Nephron progenitor cell (in vitro differentiated cells): ENCODE results near the gene CIAO2A.
"Not testable (repeated sequence)": the region's sequence is repeated elsewhere in the genome, so short reads cannot be mapped to it uniquely, and the experiment has no call there.

Experiments
- DNase-seq: peaks from one replicate; pipeline ENCODE4 v3.0.0; 2021
- H3K27ac Mint-ChIP-seq: 2 replicates; pipeline ENCODE4 v1.8.0; 2021; ENCODE audit warnings: mild to moderate bottlenecking, moderate library complexity, mixed read lengths
- H3K27me3 Mint-ChIP-seq: 2 replicates; pipeline ENCODE4 v1.8.0; 2021; ENCODE audit warnings: mild to moderate bottlenecking, low read depth, mixed read lengths; ENCODE audit not compliant: poor library complexity
- H3K36me3 Mint-ChIP-seq: 2 replicates; pipeline ENCODE4 v1.8.0; 2021; ENCODE audit warnings: low read depth, mixed read lengths
- H3K4me1 Mint-ChIP-seq: 2 replicates; pipeline ENCODE4 v1.8.0; 2021; ENCODE audit warnings: mixed read lengths
- H3K4me3 Mint-ChIP-seq: 2 replicates; pipeline ENCODE4 v1.8.0; 2021; ENCODE audit warnings: mild to moderate bottlenecking, moderate library complexity, mixed read lengths
- H3K9me3 Mint-ChIP-seq: 2 replicates; pipeline ENCODE4 v1.8.0; 2021; ENCODE audit warnings: mild to moderate bottlenecking, moderate library complexity, mixed read lengths
- TF ChIP-seq, protein P1 (sequence below): fragments of 200-600 bp; sonication (generic); IDR thresholded peaks from 2 replicates; pipeline ENCODE4 v1.5.0; 2021; ENCODE audit warnings: antibody characterized with exemption

Gene CIAO2A

GRCh38 chr15:64070106-64070505 lies 23.5 kb downstream of the CIAO2A start:
- no peak for DNase-seq
- peak overlapping the region; percentile 26 for H3K27ac Mint-ChIP-seq
- H3K4me3 Mint-ChIP-seq: no peak overlapping the region
- peaks cover 5% of the 10 kb centered on the region for H3K27me3 Mint-ChIP-seq
- H3K4me1 Mint-ChIP-seq: peaks cover 10% of the 10 kb centered on the region
- no peaks in the 10 kb centered on the region for H3K9me3 Mint-ChIP-seq
- TF ChIP-seq, protein P1, sequence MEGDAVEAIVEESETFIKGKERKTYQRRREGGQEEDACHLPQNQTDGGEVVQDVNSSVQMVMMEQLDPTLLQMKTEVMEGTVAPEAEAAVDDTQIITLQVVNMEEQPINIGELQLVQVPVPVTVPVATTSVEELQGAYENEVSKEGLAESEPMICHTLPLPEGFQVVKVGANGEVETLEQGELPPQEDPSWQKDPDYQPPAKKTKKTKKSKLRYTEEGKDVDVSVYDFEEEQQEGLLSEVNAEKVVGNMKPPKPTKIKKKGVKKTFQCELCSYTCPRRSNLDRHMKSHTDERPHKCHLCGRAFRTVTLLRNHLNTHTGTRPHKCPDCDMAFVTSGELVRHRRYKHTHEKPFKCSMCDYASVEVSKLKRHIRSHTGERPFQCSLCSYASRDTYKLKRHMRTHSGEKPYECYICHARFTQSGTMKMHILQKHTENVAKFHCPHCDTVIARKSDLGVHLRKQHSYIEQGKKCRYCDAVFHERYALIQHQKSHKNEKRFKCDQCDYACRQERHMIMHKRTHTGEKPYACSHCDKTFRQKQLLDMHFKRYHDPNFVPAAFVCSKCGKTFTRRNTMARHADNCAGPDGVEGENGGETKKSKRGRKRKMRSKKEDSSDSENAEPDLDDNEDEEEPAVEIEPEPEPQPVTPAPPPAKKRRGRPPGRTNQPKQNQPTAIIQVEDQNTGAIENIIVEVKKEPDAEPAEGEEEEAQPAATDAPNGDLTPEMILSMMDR: no peak
- peaks cover 33% of the 10 kb centered on the region for H3K36me3 Mint-ChIP-seq

GRCh38 chr15:64068133-64068532 lies 25.5 kb downstream of the CIAO2A start:
- no peaks in the 10 kb centered on the region for H3K9me3 Mint-ChIP-seq
- H3K4me3 Mint-ChIP-seq: no peak overlapping the region
- TF ChIP-seq, protein P1: no peak
- peaks cover 7% of the 10 kb centered on the region for H3K27me3 Mint-ChIP-seq
- H3K27ac Mint-ChIP-seq: no peak overlapping the region
- H3K4me1 Mint-ChIP-seq: peaks cover 21% of the 10 kb centered on the region
- no peak for DNase-seq
- H3K36me3 Mint-ChIP-seq: peaks cover 19% of the 10 kb centered on the region

DNA sequence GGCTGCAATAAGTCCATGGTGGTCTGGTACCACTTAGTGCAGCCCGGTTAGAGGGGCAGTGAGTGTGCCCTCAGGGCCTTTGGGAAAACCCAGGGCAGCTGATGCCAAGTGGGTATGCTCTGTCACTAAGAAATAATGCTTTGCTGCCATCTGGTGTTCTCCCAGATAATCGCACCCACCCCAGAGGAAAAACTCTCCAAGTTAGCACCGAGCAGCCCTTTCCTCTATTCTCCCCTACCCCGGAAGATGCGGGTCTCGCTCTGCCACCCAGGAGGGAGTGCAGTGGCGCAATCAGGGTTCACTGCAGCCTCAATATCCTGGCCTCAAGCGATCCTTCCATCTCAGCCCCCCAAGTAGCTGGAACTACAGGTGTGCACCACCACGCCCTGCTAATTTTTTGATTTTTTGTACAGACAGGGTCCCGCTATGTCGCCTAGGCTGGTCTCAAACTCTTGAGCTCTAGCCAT lies 26.0 kb downstream of the CIAO2A start:
- TF ChIP-seq, protein P1: peak; percentile 79
- H3K27me3 Mint-ChIP-seq: peaks cover 8% of the 10 kb centered on the region
- no peak overlapping the region for H3K27ac Mint-ChIP-seq
- peak; percentile 79 for DNase-seq
- H3K9me3 Mint-ChIP-seq: no peaks in the 10 kb centered on the region
- peaks cover 23% of the 10 kb centered on the region for H3K4me1 Mint-ChIP-seq
- peaks cover 15% of the 10 kb centered on the region for H3K36me3 Mint-ChIP-seq
- H3K4me3 Mint-ChIP-seq: no peak overlapping the region

GRCh38 chr15:64066451-64066850 lies 27.2 kb downstream of the CIAO2A start:
- DNase-seq: no peak

DNA sequence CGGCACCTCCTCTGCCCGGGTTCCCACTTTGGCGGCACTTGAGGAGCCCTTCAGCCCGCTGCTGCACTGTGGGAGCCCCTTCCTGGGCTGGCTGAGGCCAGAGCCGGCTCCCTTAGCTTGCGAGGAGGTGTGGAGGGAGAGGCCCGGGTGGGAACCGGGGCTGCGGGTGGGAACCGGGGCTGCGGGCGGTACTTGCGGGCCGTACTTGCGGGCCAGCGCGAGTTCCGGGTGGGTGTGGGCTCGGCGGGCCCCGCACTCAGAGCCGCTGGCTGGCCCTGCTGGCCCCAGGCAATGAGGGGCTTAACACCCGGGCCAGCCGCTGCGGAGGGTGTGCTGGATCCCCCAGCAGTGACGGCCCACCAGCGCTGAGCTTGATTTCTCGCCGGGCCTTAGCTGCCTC lies 32.9 kb downstream of the CIAO2A start:
- Mint-ChIP-seq H3K27me3 (peaks cover 5% of the 10 kb centered on the region), H3K27ac (no peak overlapping the region), H3K36me3 (no peaks in the 10 kb centered on the region), H3K9me3 (peaks cover 8% of the 10 kb centered on the region), H3K4me1 (peaks cover 13% of the 10 kb centered on the region), H3K4me3 (no peak overlapping the region)
- DNase-seq: no peak
- TF ChIP-seq, protein P1: no peak

More at GRCh38 chr15:64066451-64066850, 27.2 kb downstream of the CIAO2A start:
- H3K9me3 Mint-ChIP-seq: peaks cover 2% of the 10 kb centered on the region
- H3K27me3 Mint-ChIP-seq: peaks cover 8% of the 10 kb centered on the region
- H3K36me3 Mint-ChIP-seq: peaks cover 4% of the 10 kb centered on the region
- no peak overlapping the region for H3K27ac Mint-ChIP-seq
- H3K4me3 Mint-ChIP-seq: no peak overlapping the region
- TF ChIP-seq, protein P1: no peak
- peaks cover 23% of the 10 kb centered on the region for H3K4me1 Mint-ChIP-seq

GRCh38 chr15:64059104-64059503 lies 34.5 kb downstream of the CIAO2A start:
- H3K4me3 Mint-ChIP-seq, H3K27me3 Mint-ChIP-seq, H3K9me3 Mint-ChIP-seq, H3K27ac Mint-ChIP-seq, DNase-seq, H3K36me3 Mint-ChIP-seq: not testable (repeated sequence)
- peaks cover 12% of the 10 kb centered on the region for H3K4me1 Mint-ChIP-seq
